GM19397 (cell line): Measurements from ENCODE around the gene PLSCR1.
"Not testable (repeated sequence)": the region's sequence is repeated elsewhere in the genome, so short reads cannot be mapped to it uniquely, and the experiment has no call there.

Source experiments
- ATAC-seq: cut with Tn5 transposase; IDR thresholded peaks from one replicate; pipeline ENCODE4 v1.9.1; 2021; ENCODE audit warnings: mild to moderate bottlenecking, moderate library complexity; ENCODE audit not compliant: unreplicated experiment

The PLSCR1 gene

DNA sequence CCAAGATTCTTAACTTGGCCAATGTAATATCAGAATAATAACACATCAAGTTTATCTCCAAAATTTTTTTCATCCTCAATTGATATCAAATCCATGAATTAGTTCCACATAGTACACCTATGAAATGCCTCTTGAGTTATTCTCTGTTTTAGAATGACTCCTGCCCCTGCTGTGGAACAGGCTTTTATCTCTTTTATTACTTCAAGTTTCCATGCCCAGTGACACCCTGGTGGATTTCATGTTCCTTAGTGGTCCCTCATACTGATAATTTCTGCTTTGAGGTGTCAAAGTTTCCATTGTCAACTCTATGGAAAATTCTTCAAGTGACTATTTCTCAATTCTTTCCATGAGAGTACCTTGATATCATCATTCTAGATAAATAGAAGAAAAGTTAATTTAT is 24.6 kb downstream of the PLSCR1 start:
- ATAC-seq: no peak

DNA sequence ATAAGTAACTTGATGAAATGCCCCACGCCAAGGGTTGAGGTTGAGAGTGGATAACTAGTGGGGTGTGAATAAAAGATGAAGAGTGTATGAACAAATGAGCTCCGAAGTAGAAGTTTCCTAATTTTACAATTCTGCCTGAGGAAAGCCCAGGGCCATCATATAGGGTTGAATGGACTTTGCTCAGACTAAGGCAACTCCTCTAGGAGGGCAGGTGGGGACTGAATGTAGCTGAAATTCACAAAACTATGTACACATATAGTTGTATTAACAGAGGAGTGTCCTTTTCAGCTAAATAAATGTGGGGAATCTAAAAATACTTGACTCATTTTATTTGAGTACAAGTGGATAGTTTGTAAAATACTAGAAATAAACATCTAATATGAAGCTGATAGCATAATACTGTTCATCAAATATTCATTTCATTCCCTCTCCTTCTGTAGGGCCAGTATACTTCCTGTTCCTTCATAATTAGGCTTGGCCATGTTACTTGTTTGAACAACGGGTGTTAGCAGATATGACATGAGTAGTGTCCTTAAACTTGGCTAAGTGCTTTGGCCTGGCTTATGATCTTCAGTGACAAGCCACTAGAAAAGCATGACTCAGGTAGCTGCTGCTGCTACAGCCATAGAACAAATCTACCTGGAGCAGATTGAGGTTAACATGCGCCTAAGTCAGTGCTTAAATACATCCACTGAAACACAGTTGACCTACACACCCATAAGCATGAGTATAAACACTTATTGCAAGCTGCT is 26.5 kb downstream of the PLSCR1 start:
- no peak for ATAC-seq

- ATAC-seq: no peak
These were observed 30.9 kb downstream of the PLSCR1 start for GRCh38 chr3:146513386-146514051.

- no peak for ATAC-seq
These were observed 32.8 kb downstream of the PLSCR1 start for GRCh38 chr3:146511402-146512134.

- no peak for ATAC-seq
These were observed 36.9 kb downstream of the PLSCR1 start for GRCh38 chr3:146507331-146508120.

DNA sequence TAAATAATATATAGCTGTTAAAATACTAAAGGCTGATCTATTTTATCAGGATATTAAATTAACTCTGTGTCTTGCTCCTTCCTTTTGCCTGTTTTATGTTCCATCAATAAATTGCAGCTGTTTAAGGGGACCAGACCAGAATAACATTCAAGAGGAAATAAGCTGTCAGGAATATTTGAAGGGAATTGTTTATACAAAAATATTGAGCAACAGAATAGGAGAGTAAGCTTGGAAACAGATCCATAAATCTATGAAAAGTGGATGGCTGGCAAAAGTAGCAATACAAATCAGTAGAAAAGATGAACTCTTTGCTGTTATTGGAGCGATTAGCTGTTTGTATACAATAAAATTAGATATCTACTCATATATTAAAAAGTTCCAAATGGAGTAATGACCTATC is 38.9 kb downstream of the PLSCR1 start:
- no peak for ATAC-seq

- ATAC-seq: no peak
These were observed 39.8 kb downstream of the PLSCR1 start for GRCh38 chr3:146504498-146505197.

DNA sequence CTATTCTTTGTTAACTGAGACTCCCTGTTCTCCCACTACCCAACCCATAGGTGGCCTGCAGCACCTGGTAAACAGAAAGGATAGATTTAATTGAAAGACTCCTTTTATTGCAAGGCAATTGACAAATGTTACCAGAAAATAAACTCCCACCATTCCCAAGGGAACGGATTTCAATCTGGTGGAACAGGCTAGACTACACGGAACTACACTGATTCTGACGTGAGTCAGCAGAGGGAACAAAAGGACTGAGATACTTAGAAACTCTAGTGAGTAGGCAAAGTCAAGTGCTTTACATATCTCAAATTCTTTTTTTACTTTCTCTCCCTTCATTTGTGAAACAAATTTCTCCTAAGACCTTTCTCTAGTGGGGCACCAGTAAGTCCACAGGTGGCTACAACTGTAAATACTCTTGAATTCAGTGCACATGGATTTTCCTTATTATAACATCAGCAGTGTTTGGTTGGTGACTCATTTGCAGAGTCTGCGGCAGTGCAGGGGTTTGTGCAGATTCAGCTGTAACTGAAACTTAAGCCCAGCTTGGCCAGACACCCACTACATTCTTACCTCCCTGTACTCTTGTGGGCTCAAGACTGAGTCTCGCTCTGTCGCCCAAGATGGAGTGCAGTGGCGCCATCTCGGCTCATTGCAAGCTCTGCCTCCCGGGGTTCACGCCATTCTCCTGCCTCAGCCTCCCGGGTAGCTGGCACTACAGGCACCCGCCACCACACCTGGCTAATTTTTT is 40.8 kb downstream of the PLSCR1 start:
- peak; percentile 96 for ATAC-seq

GRCh38 chr3:146502887-146503460 is 41.4 kb downstream of the PLSCR1 start:
- no peak for ATAC-seq

DNA sequence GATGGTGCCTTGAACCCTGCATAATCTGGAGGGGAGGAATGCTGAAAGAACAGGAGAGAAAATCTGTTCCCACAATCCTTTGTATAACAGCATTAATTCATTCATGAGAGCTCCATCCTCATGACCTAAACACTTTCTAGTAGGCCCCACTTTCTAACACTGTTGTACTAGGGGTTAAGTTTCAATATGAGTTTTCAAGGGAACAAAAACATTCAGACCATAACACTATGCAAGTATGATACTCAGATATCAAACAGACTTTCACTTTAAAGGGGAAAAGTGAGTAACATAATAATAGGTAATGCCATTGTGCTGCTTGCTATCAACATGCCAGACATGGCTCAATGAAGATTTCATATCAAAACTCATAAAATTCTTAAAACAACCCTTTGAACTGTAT is 42.7 kb downstream of the PLSCR1 start:
- no peak for ATAC-seq

GRCh38 chr3:146499701-146500100 is 44.7 kb downstream of the PLSCR1 start:
- ATAC-seq: no peak

DNA sequence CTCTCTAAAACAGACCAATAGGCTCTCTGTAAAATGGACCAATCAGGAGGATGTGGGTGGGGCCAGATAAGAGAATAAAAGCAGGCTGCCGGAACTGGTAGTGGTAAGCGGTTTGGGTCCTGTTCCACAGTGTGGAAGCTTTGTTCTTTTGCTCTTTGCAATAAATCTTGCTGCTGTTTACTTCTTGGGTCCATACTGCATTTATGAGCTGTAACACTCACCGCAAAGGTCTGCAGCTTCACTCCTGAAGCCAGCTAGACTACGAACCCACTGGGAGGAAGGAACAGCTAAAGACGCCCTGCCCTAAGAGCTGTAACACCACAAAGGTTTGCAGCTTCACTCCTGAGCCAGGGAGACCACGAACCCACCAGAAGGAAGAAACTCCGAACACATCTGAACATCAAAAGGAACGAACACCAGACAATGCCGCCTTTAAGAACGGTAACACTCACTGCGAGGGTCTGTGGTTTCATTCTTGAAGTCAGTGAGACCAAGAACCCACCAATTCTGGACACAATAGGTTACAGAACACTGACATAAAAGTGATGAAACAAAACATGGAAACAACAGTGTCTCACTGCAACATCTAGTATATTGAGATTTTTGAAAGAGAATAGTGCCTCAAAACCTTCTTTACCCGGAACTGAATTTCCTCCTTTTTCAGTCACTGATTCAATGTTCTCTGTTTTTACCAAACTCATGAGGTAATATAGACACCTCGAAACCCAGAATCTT is 46.2 kb downstream of the PLSCR1 start:
- ATAC-seq: no peak

- not testable (repeated sequence) for ATAC-seq
These were observed 47.1 kb downstream of the PLSCR1 start for GRCh38 chr3:146497145-146497843.

DNA sequence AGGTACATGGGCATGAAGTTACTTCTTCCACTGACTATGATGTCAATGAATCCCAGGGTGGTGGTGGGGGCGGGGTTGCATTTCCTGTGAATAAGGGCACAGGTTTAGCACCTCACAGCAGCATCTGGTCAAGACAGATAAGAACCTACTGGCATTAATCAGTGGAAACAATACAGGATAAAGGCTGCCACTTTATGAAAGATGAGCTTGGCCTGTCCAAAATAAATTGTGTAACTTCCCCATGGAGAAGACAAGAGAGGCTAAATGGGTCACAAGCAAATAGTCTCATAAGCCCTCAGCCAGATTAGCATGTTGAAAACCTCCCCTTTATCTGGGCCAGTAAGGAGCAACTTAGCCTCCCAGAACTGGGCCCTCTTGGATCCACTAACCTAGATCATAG is 47.7 kb downstream of the PLSCR1 start:
- ATAC-seq: no peak

GRCh38 chr3:146496251-146496650 is 48.2 kb downstream of the PLSCR1 start:
- no peak for ATAC-seq

GRCh38 chr3:146493761-146494160 is 50.6 kb downstream of the PLSCR1 start:
- ATAC-seq: no peak

- ATAC-seq: no peak
These were observed 51.2 kb downstream of the PLSCR1 start for GRCh38 chr3:146493221-146493620.

DNA sequence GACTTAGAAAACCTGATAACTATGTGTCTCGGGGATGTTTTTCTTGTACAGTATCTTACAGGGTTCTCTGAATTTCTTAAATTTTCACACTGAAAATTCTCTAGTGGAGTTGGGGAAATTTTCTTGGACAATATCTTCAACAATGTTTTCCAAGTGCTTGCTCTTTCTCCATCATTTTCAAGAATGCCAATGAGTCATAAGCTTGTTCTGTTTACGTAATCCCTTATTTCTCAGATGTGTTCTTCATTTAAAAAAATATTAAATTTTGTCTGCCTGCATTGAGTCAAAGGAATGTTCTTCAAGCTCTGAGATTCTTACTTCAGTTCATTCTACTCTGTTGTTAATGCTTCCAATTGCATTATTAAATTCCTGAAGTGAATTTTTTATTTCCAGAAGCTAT is 53.1 kb downstream of the PLSCR1 start:
- no peak for ATAC-seq
